Chondrocyte (in vitro differentiated cells): ENCODE data around the gene TNNI3K. TPM values are rescaled to one million over a fixed set of nuclear protein-coding genes. Genes with fewer than 3 reads are reported as not detected.

Experiments used
- DNase-seq: peaks from one replicate; pipeline ENCODE4 v3.0.0; 2021; ENCODE audit warnings: mixed read lengths, low spot score
- H3K27ac Mint-ChIP-seq: one replicate; pipeline ENCODE4 v1.8.0; 2021; ENCODE audit warnings: mild to moderate bottlenecking, moderate library complexity, mixed read lengths; ENCODE audit not compliant: unreplicated experiment
- H3K27me3 Mint-ChIP-seq: 2 replicates; pipeline ENCODE4 v1.8.0; 2021; ENCODE audit warnings: low read depth, mixed read lengths
- H3K36me3 Mint-ChIP-seq: 2 replicates; pipeline ENCODE4 v1.8.0; 2021; ENCODE audit warnings: low read depth, mixed read lengths
- H3K4me1 Mint-ChIP-seq: 2 replicates; pipeline ENCODE4 v1.8.0; 2021; ENCODE audit warnings: low read depth, mild to moderate bottlenecking, mixed read lengths
- H3K4me3 Mint-ChIP-seq: one replicate; pipeline ENCODE4 v1.8.0; 2021; ENCODE audit warnings: mild to moderate bottlenecking, moderate library complexity, mixed read lengths; ENCODE audit not compliant: unreplicated experiment
- H3K9me3 Mint-ChIP-seq: 2 replicates; pipeline ENCODE4 v1.8.0; 2021; ENCODE audit warnings: low read depth, mixed read lengths
- CTCF ChIP-seq: fragments of 200-600 bp; sonication (generic); IDR thresholded peaks from 2 replicates; pipeline ENCODE4 v1.5.0; 2021; ENCODE audit warnings: antibody characterized with exemption, mild to moderate bottlenecking, moderate library complexity
- total RNA-seq: library from RNA; stranded (reverse); gene quantifications from 3 replicates; pipeline ENCODE4 v1.2.1, GENCODE V29; 2021

Gene TNNI3K
- total RNA-seq, 1 donor from 2014 or later, result not detected

- TF ChIP-seq CTCF, result no peak
Observed at GRCh38 chr1:74419611-74420010, 184.4 kb downstream of the TNNI3K start.

GRCh38 chr1:74420467-74420866 is 185.3 kb downstream of the TNNI3K start:
- no peaks in the 10 kb centered on the region for H3K36me3 Mint-ChIP-seq
- no peak overlapping the region for H3K27ac Mint-ChIP-seq
- no peak for DNase-seq
- peaks cover 12% of the 10 kb centered on the region for H3K4me1 Mint-ChIP-seq
- peaks cover 3% of the 10 kb centered on the region for H3K27me3 Mint-ChIP-seq
- no peak overlapping the region for H3K4me3 Mint-ChIP-seq
- no peaks in the 10 kb centered on the region for H3K9me3 Mint-ChIP-seq
- TF ChIP-seq CTCF, result no peak

More at GRCh38 chr1:74419611-74420010, 184.4 kb downstream of the TNNI3K start:
- Mint-ChIP-seq H3K9me3 (no peaks in the 10 kb centered on the region), H3K36me3 (no peaks in the 10 kb centered on the region), H3K4me3 (no peak overlapping the region), H3K27me3 (peaks cover 3% of the 10 kb centered on the region), H3K4me1 (peaks cover 8% of the 10 kb centered on the region), H3K27ac (no peak overlapping the region)
- no peak for DNase-seq

GRCh38 chr1:74422421-74423292 is 187.5 kb downstream of the TNNI3K start:
- H3K4me3 Mint-ChIP-seq, result no peak overlapping the region
- no peak for TF ChIP-seq CTCF
- no peaks in the 10 kb centered on the region for H3K36me3 Mint-ChIP-seq
- H3K4me1 Mint-ChIP-seq, result peaks cover 25% of the 10 kb centered on the region
- no peaks in the 10 kb centered on the region for H3K9me3 Mint-ChIP-seq
- no peak for DNase-seq
- peaks cover 1% of the 10 kb centered on the region for H3K27me3 Mint-ChIP-seq
- no peak overlapping the region for H3K27ac Mint-ChIP-seq

- no peaks in the 10 kb centered on the region for H3K9me3 Mint-ChIP-seq
- TF ChIP-seq CTCF, result no peak
- no peak for DNase-seq
- H3K36me3 Mint-ChIP-seq, result no peaks in the 10 kb centered on the region
- H3K4me3 Mint-ChIP-seq, result no peak overlapping the region
- peaks cover 1% of the 10 kb centered on the region for H3K27me3 Mint-ChIP-seq
- H3K27ac Mint-ChIP-seq, result no peak overlapping the region
- H3K4me1 Mint-ChIP-seq, result peaks cover 25% of the 10 kb centered on the region
Observed at GRCh38 chr1:74423471-74423870, 188.3 kb downstream of the TNNI3K start.

GRCh38 chr1:74425676-74426075 is 190.5 kb downstream of the TNNI3K start:
- Mint-ChIP-seq H3K9me3 (no peaks in the 10 kb centered on the region), H3K36me3 (no peaks in the 10 kb centered on the region), H3K4me1 (peaks cover 23% of the 10 kb centered on the region), H3K27ac (peak overlapping the region; percentile 79), H3K27me3 (no peaks in the 10 kb centered on the region), H3K4me3 (no peak overlapping the region)
- no peak for TF ChIP-seq CTCF
- DNase-seq, result no peak
